ENCODE measurements around the gene ADGRL3.

Gene ADGRL3

DNA sequence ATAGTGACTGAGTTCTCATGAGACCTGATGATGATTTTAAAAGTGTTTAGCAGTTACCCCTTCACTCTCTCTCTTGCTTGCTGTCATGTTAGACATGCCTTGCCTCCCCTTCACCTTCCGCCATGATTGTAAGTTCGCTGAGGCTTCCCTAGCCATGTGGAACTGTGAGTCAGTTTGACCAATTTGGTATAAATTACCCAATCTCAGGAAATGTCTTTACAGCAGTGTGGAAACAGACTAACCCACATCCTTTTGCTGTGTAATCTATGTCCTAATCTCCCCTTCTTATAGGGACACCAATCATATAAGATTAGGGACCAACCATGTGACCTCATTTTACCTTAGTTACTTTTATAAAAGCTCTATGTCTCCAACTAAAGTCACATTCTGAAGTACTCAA, 677.8 kb downstream of the ADGRL3 start:
- no peak for TF ChIP-seq CTCF (IDR thresholded peaks at IDR 0.05; ENCODE audit: control insufficient read depth, insufficient read depth, low read depth, low read length, missing control alignments)
- DNase-seq (ENCODE audit: low read depth): no peak
- no peak overlapping the region for H3K4me3 ChIP-seq (ENCODE audit: control insufficient read depth, low read depth, low read length)

- TF ChIP-seq CTCF (IDR thresholded peaks at IDR 0.05; ENCODE audit: control insufficient read depth, insufficient read depth, low read depth, low read length, missing control alignments): no peak
- no peak overlapping the region for H3K4me3 ChIP-seq (ENCODE audit: control insufficient read depth, low read depth, low read length)
- no peak for DNase-seq (ENCODE audit: low read depth)
Observed at GRCh38 chr4:61882381-61882780, 682.3 kb downstream of the ADGRL3 start.

- TF ChIP-seq CTCF (IDR thresholded peaks at IDR 0.05; ENCODE audit: control insufficient read depth, insufficient read depth, low read depth, low read length, missing control alignments): no peak
- no peak overlapping the region for H3K4me3 ChIP-seq (ENCODE audit: control insufficient read depth, low read depth, low read length)
- DNase-seq (ENCODE audit: low read depth): no peak
Observed at GRCh38 chr4:61886131-61886530, 686.0 kb downstream of the ADGRL3 start.

- no peak for TF ChIP-seq CTCF (IDR thresholded peaks at IDR 0.05; ENCODE audit: control insufficient read depth, insufficient read depth, low read depth, low read length, missing control alignments)
- no peak overlapping the region for H3K4me3 ChIP-seq (ENCODE audit: control insufficient read depth, low read depth, low read length)
- DNase-seq (ENCODE audit: low read depth): no peak
Observed at GRCh38 chr4:61889117-61889516, 689.0 kb downstream of the ADGRL3 start.

DNA sequence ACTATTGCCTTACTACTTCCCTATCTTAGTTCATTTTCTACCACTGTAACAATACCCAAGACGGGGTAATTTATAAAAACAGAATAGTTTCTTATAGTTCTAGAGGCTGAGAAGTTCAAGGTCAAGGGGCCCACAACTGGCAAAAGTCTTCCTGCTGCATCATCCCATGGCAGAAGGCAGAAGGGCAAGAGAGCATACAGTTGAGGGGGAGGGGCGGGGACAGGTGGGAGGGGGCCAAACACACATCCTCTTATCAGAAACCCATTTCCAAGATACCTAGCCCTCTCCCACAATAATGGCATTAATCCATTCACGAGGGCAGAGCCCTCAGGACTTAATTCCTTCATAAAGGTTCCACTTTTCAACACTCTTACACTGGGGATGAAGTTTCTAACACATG, 690.2 kb downstream of the ADGRL3 start:
- DNase-seq (ENCODE audit: low read depth): no peak
- H3K4me3 ChIP-seq (ENCODE audit: control insufficient read depth, low read depth, low read length): no peak overlapping the region
- no peak for TF ChIP-seq CTCF (IDR thresholded peaks at IDR 0.05; ENCODE audit: control insufficient read depth, insufficient read depth, low read depth, low read length, missing control alignments)

DNA sequence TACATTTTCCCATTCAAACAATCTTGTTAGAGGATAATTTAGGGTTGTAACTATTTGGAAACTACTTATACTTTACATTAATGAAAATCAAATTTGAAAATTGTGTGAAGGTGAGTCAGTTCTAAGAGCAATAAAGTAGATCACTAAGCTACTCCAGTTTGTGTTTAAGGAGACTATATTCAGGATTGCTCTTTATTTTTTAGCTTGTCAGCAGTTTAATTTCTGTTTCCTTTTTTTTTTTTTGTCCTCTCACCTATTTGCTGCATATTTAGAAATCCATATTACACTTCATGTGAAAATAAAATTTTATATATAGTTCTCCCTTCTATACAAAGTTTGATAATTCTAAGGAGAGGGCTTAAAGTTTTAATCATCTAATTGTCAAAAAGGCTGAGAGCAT, 691.8 kb downstream of the ADGRL3 start:
- DNase-seq (ENCODE audit: low read depth): no peak
- H3K4me3 ChIP-seq (ENCODE audit: control insufficient read depth, low read depth, low read length): no peak overlapping the region
- TF ChIP-seq CTCF (IDR thresholded peaks at IDR 0.05; ENCODE audit: control insufficient read depth, insufficient read depth, low read depth, low read length, missing control alignments): no peak

- no peak for DNase-seq (ENCODE audit: low read depth)
- no peak overlapping the region for H3K4me3 ChIP-seq (ENCODE audit: control insufficient read depth, low read depth, low read length)
Observed at GRCh38 chr4:61896634-61897033, 696.5 kb downstream of the ADGRL3 start.

More at GRCh38 chr4:61896634-61897033, 696.5 kb downstream of the ADGRL3 start:
- TF ChIP-seq CTCF (IDR thresholded peaks at IDR 0.05; ENCODE audit: control insufficient read depth, insufficient read depth, low read depth, low read length, missing control alignments): no peak
